IPS-11a (cell line): ENCODE measurements around the gene ABHD5.
"Not testable (repeated sequence)": the region's sequence is repeated elsewhere in the genome, so short reads cannot be mapped to it uniquely, and the experiment has no call there.

Experiments
- H3K4me3 ChIP-seq: one replicate; pipeline ENCODE4 v1.5.1; 2013; ENCODE audit warnings: low read depth, low read length, control low read depth

ABHD5 gene

DNA sequence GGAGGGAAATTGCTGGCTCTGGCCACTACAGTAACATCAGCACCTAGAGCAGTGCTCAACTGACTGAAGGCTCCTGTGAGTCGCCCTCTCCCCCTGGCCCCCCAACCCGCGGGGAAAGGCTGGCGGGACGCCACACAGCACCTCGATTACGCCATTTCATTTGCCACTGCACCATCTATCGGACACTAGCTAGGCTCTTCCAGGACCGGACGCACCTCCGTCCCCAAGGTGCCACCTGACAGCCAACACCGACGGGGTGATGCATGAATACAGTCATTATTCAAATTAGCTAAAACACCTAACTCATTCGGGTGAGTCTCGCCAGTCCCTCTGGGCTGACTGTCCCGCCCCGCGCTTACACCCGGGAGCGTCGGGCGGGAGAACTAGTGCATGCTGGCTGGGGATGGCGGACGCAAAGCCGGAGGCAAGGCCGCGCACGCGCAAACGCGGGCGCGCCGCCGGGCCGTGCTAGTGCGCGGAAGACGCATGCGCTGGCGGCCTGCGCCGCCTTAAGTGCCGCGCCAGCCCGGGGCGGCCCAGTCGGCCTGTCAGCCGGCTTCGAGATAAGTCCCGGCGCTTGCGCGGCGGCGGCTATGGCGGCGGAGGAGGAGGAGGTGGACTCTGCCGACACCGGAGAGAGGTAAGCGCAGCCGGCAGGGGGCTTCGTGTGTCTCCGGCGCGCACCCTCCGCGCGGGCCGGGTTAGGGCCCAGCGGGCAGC lies at the start of gene ABHD5:
ABHD5 (plus strand) TSS at position 539 of the 720 bp plus-strand sequence; CDS start at position 594, 55 bp downstream.
- peak within 1 kb of the TSS; percentile 77 for H3K4me3 ChIP-seq

DNA sequence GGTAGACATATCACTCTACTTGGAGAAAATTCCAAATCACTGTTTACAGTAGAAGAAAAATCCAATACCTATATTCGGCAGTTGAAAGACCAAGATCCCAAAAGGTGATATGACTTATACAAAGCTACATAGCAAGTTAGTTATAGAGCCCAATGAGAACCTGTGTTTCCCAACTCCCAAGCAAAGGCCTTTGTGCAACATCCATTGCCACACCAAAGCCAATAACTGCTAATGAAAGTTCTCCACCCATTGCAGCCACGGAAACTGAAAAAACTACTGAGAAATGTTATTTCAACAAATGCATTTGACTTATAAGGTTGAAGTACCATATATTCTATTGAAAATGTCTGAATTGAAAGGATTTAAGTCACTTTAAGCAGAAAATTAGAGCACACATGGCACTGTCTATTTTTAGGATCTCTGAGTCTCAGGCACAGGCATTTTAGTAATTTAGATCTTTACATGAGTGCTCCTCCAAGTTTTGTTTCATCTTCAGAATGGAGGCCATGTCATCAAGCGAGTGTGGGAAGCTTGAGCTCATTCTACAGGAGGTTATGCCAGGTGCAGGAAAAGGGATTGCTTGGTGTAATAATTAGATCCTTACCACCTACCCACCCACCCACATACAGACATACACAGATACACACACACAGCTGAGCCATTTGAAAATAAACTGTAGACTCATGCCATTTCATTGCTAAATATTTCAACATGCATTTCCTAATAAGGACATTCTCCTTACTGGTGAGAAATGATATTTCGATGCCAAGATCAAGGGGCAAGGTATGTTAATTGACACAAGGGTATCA lies 49.2 kb upstream of the ABHD5 start:
- no peak overlapping the region for H3K4me3 ChIP-seq

GRCh38 chr3:43644443-43644842 lies 46.3 kb upstream of the ABHD5 start:
- H3K4me3 ChIP-seq = no peak overlapping the region

GRCh38 chr3:43647331-43648166 lies 43.2 kb upstream of the ABHD5 start:
- H3K4me3 ChIP-seq = no peak overlapping the region

DNA sequence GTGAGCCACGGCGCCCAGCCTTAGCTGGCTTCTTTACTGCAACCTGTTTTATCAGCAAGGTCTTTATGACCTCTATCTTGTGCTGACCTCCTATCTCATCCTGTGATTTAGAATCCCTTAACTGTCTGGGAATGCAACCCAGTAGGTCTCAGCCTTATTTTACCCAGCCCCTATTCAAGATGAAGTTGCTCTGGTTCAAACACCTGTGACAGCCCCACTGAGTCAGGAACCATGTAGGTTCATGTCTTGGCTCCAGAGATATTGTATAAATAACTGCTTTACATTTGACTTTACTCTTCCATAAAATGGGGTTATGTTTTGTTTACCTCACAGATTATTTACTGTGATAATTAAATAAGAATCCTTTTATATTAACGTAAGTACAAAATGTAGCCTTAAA lies 41.8 kb upstream of the ABHD5 start:
- no peak overlapping the region for H3K4me3 ChIP-seq

GRCh38 chr3:43649365-43649968 lies 41.3 kb upstream of the ABHD5 start:
- no peak overlapping the region for H3K4me3 ChIP-seq

- no peak overlapping the region for H3K4me3 ChIP-seq
Measured at GRCh38 chr3:43650345-43650744, 40.4 kb upstream of the ABHD5 start.

DNA sequence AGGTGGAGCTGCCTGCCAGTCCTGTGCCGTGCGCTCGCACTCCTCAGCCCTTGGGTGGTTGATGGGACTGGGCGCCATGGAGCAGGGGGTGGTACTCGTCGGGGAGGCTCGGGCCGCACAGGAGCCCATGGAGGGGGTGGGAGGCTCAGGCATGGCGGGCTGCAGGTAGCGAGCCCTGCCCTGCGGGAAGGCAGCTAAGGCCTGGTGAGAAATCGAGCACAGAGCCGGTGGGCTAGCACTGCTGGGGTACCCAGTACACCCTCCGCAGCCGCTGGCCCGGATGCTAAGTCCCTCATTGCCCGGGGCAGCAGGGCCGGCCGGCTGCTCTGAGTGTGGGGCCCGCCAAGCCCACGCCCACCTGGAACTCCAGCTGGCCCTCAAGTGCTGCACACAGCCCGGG lies 34.3 kb upstream of the ABHD5 start:
- not testable (repeated sequence) for H3K4me3 ChIP-seq

DNA sequence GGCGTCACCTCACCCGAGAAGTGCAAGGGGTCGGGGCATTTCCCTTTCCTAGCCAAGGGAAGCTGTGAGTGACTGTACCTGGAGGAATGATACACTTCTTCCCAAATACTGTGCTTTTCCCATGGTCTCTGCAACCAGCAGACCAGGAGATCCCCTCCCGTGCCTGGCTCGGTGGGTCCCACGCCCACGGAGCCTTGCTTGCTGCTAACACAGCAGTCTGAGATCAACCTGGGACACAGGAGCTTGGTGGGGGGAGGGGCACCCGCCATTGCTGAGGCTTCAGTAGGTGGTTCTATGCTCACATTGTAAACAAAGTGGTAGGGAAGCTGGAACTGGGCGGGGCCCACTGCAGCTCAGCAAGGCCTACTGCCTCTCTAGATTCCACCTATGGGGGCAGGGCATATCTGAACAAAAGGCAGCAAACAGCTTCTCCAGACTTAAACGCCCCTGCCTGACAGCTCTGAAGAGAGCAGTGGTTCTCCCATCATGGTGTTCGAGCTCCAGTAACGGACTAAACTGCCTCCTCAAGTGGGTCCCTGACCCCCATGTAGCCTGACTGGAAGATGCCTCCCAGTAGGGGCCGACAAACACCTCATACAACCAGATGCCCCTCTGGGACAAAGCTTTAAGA lies 31.4 kb upstream of the ABHD5 start:
- H3K4me3 ChIP-seq = no peak overlapping the region

- H3K4me3 ChIP-seq = not testable (repeated sequence)
Measured at GRCh38 chr3:43661376-43661775, 29.4 kb upstream of the ABHD5 start.

DNA sequence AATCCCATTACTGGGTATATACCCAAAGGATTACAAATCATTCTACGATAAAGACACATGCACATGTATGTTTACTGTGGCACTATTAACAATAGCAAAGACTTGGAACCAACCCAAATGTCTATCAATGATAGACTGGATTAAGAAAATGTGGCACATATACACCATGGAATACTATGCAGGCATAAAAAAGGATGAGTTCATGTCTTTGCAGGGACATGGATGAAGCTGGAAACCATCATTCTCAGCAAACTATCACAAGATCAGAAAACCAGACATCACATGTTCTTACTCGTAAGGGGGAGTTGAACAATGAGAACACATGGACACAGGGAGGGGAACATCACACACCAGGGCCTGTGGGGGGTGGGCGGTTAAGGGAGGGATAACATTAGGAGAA lies 25.7 kb upstream of the ABHD5 start:
- H3K4me3 ChIP-seq = not testable (repeated sequence)

DNA sequence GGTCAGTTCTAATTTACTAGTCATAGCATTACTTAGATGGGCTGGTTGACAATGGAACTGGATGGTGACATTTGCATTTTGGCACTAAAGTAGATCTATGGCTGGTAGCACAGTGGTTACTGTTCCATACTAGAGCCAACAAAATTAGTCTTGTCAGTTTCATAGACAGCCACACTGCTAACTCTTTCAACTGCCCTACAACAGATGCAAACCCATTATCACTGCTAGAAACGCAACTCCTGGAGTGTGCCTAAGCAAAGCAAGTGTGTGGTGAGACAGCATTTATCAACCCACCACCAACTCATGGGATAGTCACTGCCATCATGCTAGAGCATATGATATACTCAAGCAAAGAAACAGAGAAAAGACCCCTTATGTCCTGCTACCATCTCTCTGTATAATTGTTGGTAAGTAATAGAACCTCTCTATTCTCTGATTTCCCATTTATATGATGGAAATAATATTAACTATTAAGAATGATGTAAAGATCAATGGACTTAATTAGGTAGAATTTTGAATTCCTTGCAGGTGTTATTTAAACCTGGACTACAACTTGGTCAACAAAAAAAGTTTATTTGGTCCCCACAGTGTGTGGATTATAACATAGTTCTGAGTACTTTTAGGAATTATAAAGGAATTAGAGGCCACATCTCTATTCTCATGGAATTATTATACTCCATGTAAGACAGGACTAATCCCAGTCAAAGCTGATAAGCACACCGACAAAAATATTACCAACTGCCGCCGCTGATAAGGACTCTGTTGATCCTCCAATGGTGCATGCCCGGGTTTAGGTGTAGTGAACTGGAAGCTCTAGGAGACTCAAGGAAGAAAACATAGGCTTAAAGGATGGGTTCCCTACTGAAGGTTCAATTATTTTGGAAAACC lies 19.9 kb upstream of the ABHD5 start:
- no peak overlapping the region for H3K4me3 ChIP-seq

DNA sequence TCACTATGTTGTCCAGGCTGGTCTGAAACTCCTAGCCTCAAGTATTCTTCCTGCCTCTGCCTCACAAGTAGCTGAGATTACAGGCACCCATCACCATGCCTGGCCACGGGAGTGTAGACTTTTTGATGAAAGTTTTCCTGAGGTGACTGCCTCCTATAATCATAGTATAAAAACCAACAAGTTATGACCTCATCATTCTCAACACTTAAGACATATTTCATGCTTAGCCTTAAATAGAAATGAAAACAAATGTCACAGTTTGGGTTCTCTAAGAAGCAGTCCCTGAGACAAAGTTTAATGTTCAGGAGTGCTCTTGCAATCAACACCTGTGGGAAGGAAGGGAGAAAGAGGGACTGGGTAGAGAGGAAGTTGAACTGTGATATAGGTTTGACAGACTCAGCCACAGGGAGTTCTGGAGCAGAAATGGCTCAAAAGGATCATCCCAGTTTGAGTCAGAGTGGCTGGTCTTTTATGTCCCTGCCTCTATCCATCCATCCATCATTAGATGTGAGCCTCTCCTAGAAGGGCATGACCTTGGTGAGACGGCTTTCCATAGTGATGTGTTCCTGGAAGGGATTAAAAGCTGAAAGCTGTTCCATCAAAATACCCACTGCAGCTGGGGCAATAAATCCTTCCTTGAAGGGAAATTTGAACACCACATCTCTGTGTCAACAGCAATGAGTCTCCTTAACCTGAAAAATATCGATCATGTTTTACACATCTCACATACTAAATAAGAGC lies 16.2 kb upstream of the ABHD5 start:
- H3K4me3 ChIP-seq = no peak overlapping the region

- no peak overlapping the region for H3K4me3 ChIP-seq
Measured at GRCh38 chr3:43675593-43675992, 15.1 kb upstream of the ABHD5 start.

- H3K4me3 ChIP-seq = no peak overlapping the region
Measured at GRCh38 chr3:43676441-43676840, 14.3 kb upstream of the ABHD5 start.

GRCh38 chr3:43678375-43678774 lies 12.4 kb upstream of the ABHD5 start:
- not testable (repeated sequence) for H3K4me3 ChIP-seq

GRCh38 chr3:43678887-43679449 lies 11.8 kb upstream of the ABHD5 start:
- H3K4me3 ChIP-seq = not testable (repeated sequence)

GRCh38 chr3:43680857-43681256 lies 9.9 kb upstream of the ABHD5 start:
- not testable (repeated sequence) for H3K4me3 ChIP-seq

GRCh38 chr3:43684944-43685343 lies 5.8 kb upstream of the ABHD5 start:
- H3K4me3 ChIP-seq = no peak overlapping the region
